GM23248 (cell line): ENCODE data around the gene CNGB1. TPM values are rescaled to one million over a fixed set of nuclear protein-coding genes. Genes with fewer than 3 reads are reported as not detected.
A peak's percentile ranks its signal among the peaks of the same experiment; 100 is the strongest.

Source experiments
- DNase-seq: peaks from one replicate; pipeline ENCODE4 v3.0.0-alpha.2; 2015
- H2AFZ ChIP-seq: fragments of 200-600 bp; sonication (generic); 2 replicates; pipeline ENCODE4 v1.6.1; 2016; ENCODE audit warnings: antibody characterized with exemption
- H3F3A ChIP-seq: fragments of 200-600 bp; sonication (generic); 2 replicates; pipeline ENCODE4 v1.6.1; 2016; ENCODE audit warnings: mild to moderate bottlenecking, antibody characterized with exemption, mixed run types; ENCODE audit not compliant: insufficient read depth
- H3K27ac ChIP-seq: fragments of 200-600 bp; sonication (generic); 2 replicates; pipeline ENCODE4 v1.5.1; 2016; ENCODE audit warnings: mild to moderate bottlenecking
- H3K27me3 ChIP-seq: fragments of 200-600 bp; sonication (generic); replicated peaks from 2 replicates; pipeline ENCODE4 v1.6.1; 2016; ENCODE audit warnings: mild to moderate bottlenecking; ENCODE audit not compliant: insufficient read depth
- H3K36me3 ChIP-seq: fragments of 200-600 bp; sonication (generic); 2 replicates; pipeline ENCODE4 v1.6.1; 2016; ENCODE audit warnings: low read depth, mild to moderate bottlenecking
- H3K4me1 ChIP-seq: fragments of 200-600 bp; sonication (generic); 2 replicates; pipeline ENCODE4 v1.6.1; 2016; ENCODE audit warnings: mild to moderate bottlenecking; ENCODE audit not compliant: insufficient read depth
- H3K4me2 ChIP-seq: fragments of 200-600 bp; sonication (generic); one replicate; pipeline ENCODE4 v1.6.1; 2016; ENCODE audit warnings: mild to moderate bottlenecking; ENCODE audit not compliant: unreplicated experiment
- H3K4me3 ChIP-seq: fragments of 200-600 bp; sonication (generic); 2 replicates; pipeline ENCODE4 v1.5.1; 2016; ENCODE audit warnings: mild to moderate bottlenecking
- H3K79me2 ChIP-seq: fragments of 200-600 bp; sonication (generic); 2 replicates; pipeline ENCODE4 v1.6.1; 2016; ENCODE audit warnings: mild to moderate bottlenecking; ENCODE audit not compliant: insufficient read depth
- H3K9ac ChIP-seq: fragments of 200-600 bp; sonication (generic); 2 replicates; pipeline ENCODE4 v1.6.1; 2016; ENCODE audit warnings: mild to moderate bottlenecking
- H3K9me2 ChIP-seq: fragments of 200-600 bp; sonication (generic); 2 replicates; pipeline ENCODE4 v1.6.1; 2016; ENCODE audit warnings: mixed run types, mild to moderate bottlenecking, moderate library complexity; ENCODE audit not compliant: insufficient read depth
- H3K9me3 ChIP-seq: fragments of 200-600 bp; sonication (generic); one replicate; pipeline ENCODE4 v1.6.1; 2017; ENCODE audit warnings: low read depth
- H4K20me1 ChIP-seq: fragments of 200-600 bp; sonication (generic); 2 replicates; pipeline ENCODE4 v1.6.0; 2016; ENCODE audit not compliant: insufficient read depth
- EZH2 ChIP-seq: fragments of 200-600 bp; sonication (generic); IDR thresholded peaks from 2 replicates; pipeline ENCODE4 v1.6.1; 2018; ENCODE audit warnings: antibody characterized with exemption, mild to moderate bottlenecking; ENCODE audit not compliant: insufficient read depth, poor library complexity, severe bottlenecking
- EZH2phosphoT487 ChIP-seq: fragments of 200-600 bp; sonication (generic); IDR thresholded peaks from 2 replicates; pipeline ENCODE4 v1.6.1; 2018; ENCODE audit warnings: antibody characterized with exemption, moderate library complexity, mild to moderate bottlenecking, low read depth; ENCODE audit not compliant: insufficient read depth
- WGBS, 2 experiments: methylation state at CpG; one replicate each; pipeline ENCODE4 v1.1.6; 2015 to 2017; ENCODE audit warnings: low lambda C conversion rate in 2 of 2, low coverage in 1 of 2; ENCODE audit errors: missing lambda C conversion rate in 2 of 2; 5-methylcytosine and 5-hydroxymethylcytosine counted together
- in situ Hi-C: fragments of 300-500 bp; cut with MboI; formaldehyde crosslinking; loops from 2 replicates; pipeline ENCODE4 v1.15.0; 2020
- polyA plus RNA-seq: library from polyadenylated mRNA; unstranded; fragments of >200 nt; fragmentation: Nextera tagmentation; extraction: Ambion mirVana; gene quantifications from 2 replicates; pipeline ENCODE4 v1.2.1, GENCODE V29; 2016
- total RNA-seq: library from RNA; depleted of rRNA; stranded (reverse); fragments of >200 nt; shearing (Covaris generic); gene quantifications from 2 replicates; pipeline ENCODE4 v1.2.3, GENCODE V29; 2014; rRNA removed

CNGB1 gene
- total RNA-seq: not detected in 2 replicates
- not detected in 2 replicates for polyA plus RNA-seq

- no peak for DNase-seq
- H3K27me3 ChIP-seq: peaks cover 14% of the 10 kb centered on the region
- in situ Hi-C loops: no loop called here
- H3K79me2 ChIP-seq: no peaks in the 10 kb centered on the region
- no peaks in the 10 kb centered on the region for H4K20me1 ChIP-seq
- H3K4me1 ChIP-seq: no peaks in the 10 kb centered on the region
- WGBS, 2 experiments: 38 to 45% methylated on average over 6 of the region's 6 CpGs
- no peaks in the 10 kb centered on the region for H3K9me3 ChIP-seq
- H3K4me2 ChIP-seq: no peak within 1 kb of the TSS
- H3K9ac ChIP-seq: no peak within 1 kb of the TSS
- H3K9me2 ChIP-seq: no peaks in the 10 kb centered on the region
- H3F3A ChIP-seq: no peaks in the 10 kb centered on the region
- H3K36me3 ChIP-seq: no peaks in the 10 kb centered on the region
- no peak within 1 kb of the TSS for H3K4me3 ChIP-seq
- no peak within 1 kb of the TSS for H3K27ac ChIP-seq
- no peak within 1 kb of the TSS for H2AFZ ChIP-seq
- no peak for TF ChIP-seq EZH2
- TF ChIP-seq EZH2phosphoT487: no peak
Measured at GRCh38 chr16:57970970-57971369, at the start of gene CNGB1. Gene CNGB1 (minus strand): TSS chr16:57971128. CDS start chr16:57967286, 3,842 bp downstream.

- no peak overlapping the region for H3K27ac ChIP-seq
- H3K79me2 ChIP-seq: no peaks in the 10 kb centered on the region
- in situ Hi-C loops: loop anchor here (10.0 to 25.0 kb wide), 2 partner anchors 295 to 467 kb away; no protein-coding TSS in a partner anchor
- no peak overlapping the region for H3K9ac ChIP-seq
- H3K4me2 ChIP-seq: no peak overlapping the region
- WGBS, 2 experiments: 82 to 86% methylated on average over 8 of the region's 8 CpGs
- no peaks in the 10 kb centered on the region for H3K27me3 ChIP-seq
- H2AFZ ChIP-seq: no peak overlapping the region
- 0 out of 2 replicates have a peak, but pooled peaks cover 5% of the 10 kb centered on the region for H3F3A ChIP-seq
- no peaks in the 10 kb centered on the region; the same call in 1 of the 2 replicates for H3K36me3 ChIP-seq
- H4K20me1 ChIP-seq: no peaks in the 10 kb centered on the region
- no peaks in the 10 kb centered on the region for H3K9me3 ChIP-seq
- TF ChIP-seq EZH2 (no peak), EZH2phosphoT487 (no peak)
- no peak for DNase-seq
- H3K9me2 ChIP-seq: no peaks in the 10 kb centered on the region
- H3K4me3 ChIP-seq: no peak overlapping the region
- peaks cover 17% of the 10 kb centered on the region for H3K4me1 ChIP-seq
Measured at GRCh38 chr16:58019866-58020538, 49.1 kb upstream of the CNGB1 start.

- Histone ChIP-seq H3K9me3 (no peaks in the 10 kb centered on the region), H3K9me2 (no peaks in the 10 kb centered on the region), H2AFZ (no peak overlapping the region), H3K36me3 (peaks cover 4% of the 10 kb centered on the region; the same call in 1 of the 2 replicates), H3F3A (0 out of 2 replicates have a peak, but pooled peaks cover 5% of the 10 kb centered on the region), H3K4me1 (peaks cover 17% of the 10 kb centered on the region), H3K79me2 (no peaks in the 10 kb centered on the region), H3K4me2 (no peak overlapping the region), H3K27me3 (no peaks in the 10 kb centered on the region), H4K20me1 (no peaks in the 10 kb centered on the region), H3K4me3 (no peak overlapping the region), H3K9ac (no peak overlapping the region), H3K27ac (no peak overlapping the region)
- 87% methylated on average over 7 of the region's 7 CpGs for WGBS, 2 experiments
- DNase-seq: no peak
- TF ChIP-seq EZH2phosphoT487: no peak
- TF ChIP-seq EZH2: no peak
- in situ Hi-C loops: loop anchor here (25.0 kb wide), 1 partner anchor 468 kb away; no protein-coding TSS in a partner anchor
Measured at GRCh38 chr16:58018803-58019202, 47.9 kb upstream of the CNGB1 start.

GRCh38 chr16:58016840-58017446, 46.0 kb upstream of the CNGB1 start:
- no peak overlapping the region for H3K4me3 ChIP-seq
- TF ChIP-seq EZH2: no peak
- no peak for TF ChIP-seq EZH2phosphoT487
- DNase-seq: peak; percentile 42
- no peak overlapping the region for H3K4me2 ChIP-seq
- H3K27ac ChIP-seq: no peak overlapping the region
- WGBS, 2 experiments: 40% methylated on average over 12 of the region's 12 CpGs
- no peaks in the 10 kb centered on the region for H3K9me3 ChIP-seq
- H3K36me3 ChIP-seq: peaks cover 6% of the 10 kb centered on the region; the same call in 1 of the 2 replicates
- H3K79me2 ChIP-seq: no peaks in the 10 kb centered on the region
- H3K9ac ChIP-seq: no peak overlapping the region
- in situ Hi-C loops: loop anchor here (25.0 kb wide), 1 partner anchor 470 kb away; no protein-coding TSS in a partner anchor
- no peaks in the 10 kb centered on the region for H4K20me1 ChIP-seq
- H3K9me2 ChIP-seq: no peaks in the 10 kb centered on the region
- no peaks in the 10 kb centered on the region for H3K27me3 ChIP-seq
- H2AFZ ChIP-seq: no peak overlapping the region
- H3K4me1 ChIP-seq: 0 out of 2 replicates have a peak, but pooled peaks cover 9% of the 10 kb centered on the region
- 0 out of 2 replicates have a peak, but pooled peaks cover 5% of the 10 kb centered on the region for H3F3A ChIP-seq
